ENCODE results near the gene PJA2. TPM values are rescaled to one million over a fixed set of nuclear protein-coding genes. Genes with fewer than 3 reads are reported as not detected.

The PJA2 gene
- total RNA-seq, 4 donors from 2014 or later: 109 to 162 (median 131) TPM

- TF ChIP-seq CTCF (IDR thresholded peaks at IDR 0.05; ENCODE audit: low read depth): no peak
Measured at GRCh38 chr5:109318455-109319108, 91.2 kb downstream of the PJA2 start.

- TF ChIP-seq CTCF (IDR thresholded peaks at IDR 0.05; ENCODE audit: low read depth): no peak
Measured at GRCh38 chr5:109316634-109317033, 93.1 kb downstream of the PJA2 start.

GRCh38 chr5:109315245-109315644, 94.5 kb downstream of the PJA2 start:
- no peak for TF ChIP-seq CTCF (IDR thresholded peaks at IDR 0.05; ENCODE audit: low read depth)

GRCh38 chr5:109313127-109313526, 96.6 kb downstream of the PJA2 start:
- TF ChIP-seq CTCF (IDR thresholded peaks at IDR 0.05; ENCODE audit: low read depth): no peak

- no peak for TF ChIP-seq CTCF (IDR thresholded peaks at IDR 0.05; ENCODE audit: low read depth)
Measured at GRCh38 chr5:109312695-109313094, 97.1 kb downstream of the PJA2 start.

GRCh38 chr5:109310315-109310714, 99.5 kb downstream of the PJA2 start:
- no peak for TF ChIP-seq CTCF (IDR thresholded peaks at IDR 0.05; ENCODE audit: low read depth)

GRCh38 chr5:109309326-109310063, 100.3 kb downstream of the PJA2 start:
- no peak for TF ChIP-seq CTCF (IDR thresholded peaks at IDR 0.05; ENCODE audit: low read depth)
